NCI-H128 (cell line): ENCODE results near the gene METRNL.
"Not testable (repeated sequence)": the region's sequence is repeated elsewhere in the genome, so short reads cannot be mapped to it uniquely, and the experiment has no call there.

Experiments used
- DNase-seq: peaks from one replicate; lab custom pipeline; 2025; ENCODE audit not compliant: unreplicated experiment; lab: John Stamatoyannopoulos, UW

METRNL gene

GRCh38 chr17:83134456-83134855 is 55.0 kb downstream of the METRNL start:
- not testable (repeated sequence) for DNase-seq

DNA sequence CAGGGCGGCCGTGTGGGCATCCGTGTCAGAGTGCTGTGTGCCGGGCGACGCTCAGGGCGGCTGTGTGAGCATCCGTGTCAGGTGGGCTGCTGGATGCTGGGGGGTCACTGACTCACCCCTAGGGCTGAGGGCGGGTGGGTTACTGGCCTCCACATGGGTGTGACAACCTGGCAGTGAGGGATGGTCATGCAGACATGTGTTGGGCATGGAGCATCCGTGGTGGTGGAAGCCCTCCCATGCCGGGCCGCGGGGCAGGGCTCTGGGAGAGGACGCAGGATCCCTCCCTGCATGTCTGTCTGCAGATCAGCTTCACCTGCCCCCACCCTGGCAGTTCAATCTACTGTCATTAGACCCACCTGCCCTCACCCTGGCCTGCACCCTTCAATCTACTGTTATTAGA is 56.3 kb downstream of the METRNL start:
- DNase-seq, result no peak

- DNase-seq, result no peak
Measured at GRCh38 chr17:83136156-83136555, 56.7 kb downstream of the METRNL start.

GRCh38 chr17:83136931-83137330 is 57.5 kb downstream of the METRNL start:
- DNase-seq, result no peak

DNA sequence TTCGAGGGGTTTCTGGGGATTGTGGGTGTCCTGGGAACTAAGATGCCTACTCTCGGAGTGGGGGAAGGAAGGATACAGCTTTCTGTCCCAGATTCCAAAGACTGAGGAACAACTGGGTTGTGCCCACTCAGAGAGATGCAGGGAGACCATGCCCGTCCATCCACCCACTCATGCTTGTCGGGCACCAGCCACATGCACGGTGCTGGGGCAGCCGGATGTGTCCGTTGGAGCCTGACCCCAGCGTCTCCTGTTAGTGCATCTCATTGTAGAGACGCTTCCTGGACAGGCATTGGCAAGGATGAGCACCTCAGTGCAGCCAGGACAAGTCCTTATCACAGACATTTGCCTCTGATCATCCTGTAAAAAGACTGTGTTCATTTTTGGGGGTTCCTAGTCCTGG is 58.1 kb downstream of the METRNL start:
- DNase-seq, result no peak

DNA sequence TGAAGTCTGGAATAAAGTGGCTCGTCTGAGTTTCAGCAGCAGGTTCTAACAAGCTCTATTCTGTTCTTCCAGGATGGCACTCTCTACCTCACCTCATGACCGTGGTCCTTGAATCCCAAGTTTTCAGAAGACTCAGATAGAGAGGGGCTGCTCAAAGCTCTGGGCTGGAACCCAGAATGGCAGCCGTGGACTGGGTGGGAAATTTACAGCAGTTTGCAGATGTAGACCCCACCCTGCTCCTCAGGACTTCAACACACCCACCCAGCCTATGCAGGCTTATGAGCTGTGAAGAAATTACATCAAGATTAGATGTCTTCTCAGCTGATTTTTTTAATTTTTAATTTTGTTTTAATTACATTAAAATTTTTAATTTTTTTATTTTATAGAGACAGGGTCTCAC is 59.4 kb downstream of the METRNL start:
- no peak for DNase-seq

- DNase-seq, result not testable (repeated sequence)
Measured at GRCh38 chr17:83139541-83140248, 60.3 kb downstream of the METRNL start.

DNA sequence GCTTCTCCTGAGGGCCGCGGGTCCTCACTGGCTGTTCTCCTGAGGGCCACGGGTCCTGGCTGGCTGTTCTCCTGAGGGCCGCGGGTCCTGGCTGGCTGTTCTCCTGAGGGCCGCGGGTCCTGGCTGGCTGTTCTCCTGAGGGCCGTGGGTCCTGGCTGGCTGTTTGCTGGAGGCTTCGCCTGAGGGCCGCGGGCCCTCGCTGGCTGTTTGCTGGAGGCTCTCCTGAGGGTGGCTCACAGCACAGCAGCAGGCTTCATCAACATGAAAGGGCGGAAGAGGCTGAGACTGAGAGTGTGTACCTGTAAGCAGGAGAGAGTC is 60.8 kb downstream of the METRNL start:
- not testable (repeated sequence) for DNase-seq

GRCh38 chr17:83142619-83143018 is 63.2 kb downstream of the METRNL start:
- no peak for DNase-seq

GRCh38 chr17:83143817-83144231 is 64.4 kb downstream of the METRNL start:
- no peak for DNase-seq
